ENCODE data around the gene TDRD12.
"Not testable (repeated sequence)": the region's sequence is repeated elsewhere in the genome, so short reads cannot be mapped to it uniquely, and the experiment has no call there.

The TDRD12 gene

DNA sequence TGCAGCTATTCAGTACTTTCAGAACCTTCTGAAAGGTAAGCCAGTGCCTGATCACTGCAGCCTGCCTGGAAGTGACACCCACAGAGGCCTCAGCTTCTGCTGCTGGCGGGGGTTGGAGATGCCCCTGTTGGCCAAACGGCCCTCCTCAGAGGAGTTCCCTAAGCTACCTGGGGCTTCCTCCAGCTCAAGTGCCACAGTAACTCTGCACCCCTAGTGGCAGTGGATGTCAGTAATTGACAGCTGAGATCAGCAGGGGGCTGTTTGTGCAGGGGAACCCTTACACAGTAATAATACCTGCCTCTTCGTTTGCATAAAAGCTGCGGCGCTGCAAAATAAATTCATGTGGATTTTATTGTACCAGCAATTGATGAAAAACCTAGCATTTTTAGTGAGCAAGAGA is 28.9 kb downstream of the TDRD12 start:
- H3K9ac ChIP-seq (ENCODE audit: low read length in 2 of 2), result no peak overlapping the region
- H3K27ac ChIP-seq (ENCODE audit: low read length), result no peak overlapping the region
- H3K27me3 ChIP-seq (ENCODE audit: control insufficient read depth in 1 of 2, insufficient read depth in 2 of 2, low read length in 2 of 2), result peaks cover 5 to 10% of the 10 kb centered on the region in 2 donors
- no peaks in the 10 kb centered on the region for H3K9me3 ChIP-seq (ENCODE audit: control insufficient read depth in 2 of 2, low read length in 2 of 2)
- H3K36me3 ChIP-seq (ENCODE audit: control insufficient read depth in 2 of 2, insufficient read depth in 2 of 2, low read length in 2 of 2), result no peaks in the 10 kb centered on the region
- no peak overlapping the region for H3K4me3 ChIP-seq (ENCODE audit: low read length in 2 of 2)
- no peaks in the 10 kb centered on the region for H3K4me1 ChIP-seq (ENCODE audit: control insufficient read depth, insufficient read depth, low read length)

DNA sequence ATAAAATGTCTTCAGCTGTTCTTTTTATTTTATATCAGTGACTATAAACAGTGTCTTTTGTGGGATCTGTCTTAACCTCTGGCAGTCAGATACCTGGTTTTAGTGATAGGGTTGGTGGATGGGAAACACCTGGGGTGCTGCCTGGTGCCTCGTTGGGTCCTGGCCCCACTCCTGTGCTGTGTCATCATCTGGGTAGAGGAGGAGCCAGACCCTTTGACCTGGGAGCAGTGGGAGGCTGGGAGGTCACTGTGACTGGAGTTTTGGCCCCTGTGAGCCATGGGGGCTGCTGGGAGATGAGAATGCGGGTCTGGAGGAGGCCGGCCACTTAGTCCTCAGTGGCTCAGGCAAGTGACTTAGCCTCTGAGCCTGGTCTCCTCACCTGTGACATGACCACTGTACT is 29.4 kb downstream of the TDRD12 start:
- no peaks in the 10 kb centered on the region for H3K9me3 ChIP-seq (ENCODE audit: control insufficient read depth in 2 of 2, low read length in 2 of 2)
- H3K4me1 ChIP-seq (ENCODE audit: control insufficient read depth, insufficient read depth, low read length), result no peaks in the 10 kb centered on the region
- no peak overlapping the region for H3K9ac ChIP-seq (ENCODE audit: low read length in 2 of 2)
- peaks cover 5 to 12% of the 10 kb centered on the region in 2 donors for H3K27me3 ChIP-seq (ENCODE audit: control insufficient read depth in 1 of 2, insufficient read depth in 2 of 2, low read length in 2 of 2)
- H3K4me3 ChIP-seq (ENCODE audit: low read length in 2 of 2), result no peak overlapping the region
- no peaks in the 10 kb centered on the region for H3K36me3 ChIP-seq (ENCODE audit: control insufficient read depth in 2 of 2, insufficient read depth in 2 of 2, low read length in 2 of 2)
- H3K27ac ChIP-seq (ENCODE audit: low read length), result no peak overlapping the region

- H3K27me3 ChIP-seq (ENCODE audit: control insufficient read depth in 1 of 2, insufficient read depth in 2 of 2, low read length in 2 of 2), result peaks cover 5 to 12% of the 10 kb centered on the region in 2 donors
- H3K27ac ChIP-seq (ENCODE audit: low read length), result no peak overlapping the region
- H3K9me3 ChIP-seq (ENCODE audit: control insufficient read depth in 2 of 2, low read length in 2 of 2), result no peaks in the 10 kb centered on the region
- H3K4me1 ChIP-seq (ENCODE audit: control insufficient read depth, insufficient read depth, low read length), result no peaks in the 10 kb centered on the region
- H3K36me3 ChIP-seq (ENCODE audit: control insufficient read depth in 2 of 2, insufficient read depth in 2 of 2, low read length in 2 of 2), result no peaks in the 10 kb centered on the region
- no peak overlapping the region for H3K9ac ChIP-seq (ENCODE audit: low read length in 2 of 2)
- no peak overlapping the region for H3K4me3 ChIP-seq (ENCODE audit: low read length in 2 of 2)
These were observed 29.8 kb downstream of the TDRD12 start for GRCh38 chr19:32749361-32749760.

GRCh38 chr19:32750441-32751055 is 31.0 kb downstream of the TDRD12 start:
- Histone ChIP-seq H3K9me3 (ENCODE audit: control insufficient read depth in 2 of 2, low read length in 2 of 2) (no peaks in the 10 kb centered on the region), H3K27ac (ENCODE audit: low read length) (no peak overlapping the region), H3K27me3 (ENCODE audit: control insufficient read depth in 1 of 2, insufficient read depth in 2 of 2, low read length in 2 of 2) (peaks cover 5 to 12% of the 10 kb centered on the region in 2 donors), H3K36me3 (ENCODE audit: control insufficient read depth in 2 of 2, insufficient read depth in 2 of 2, low read length in 2 of 2) (no peaks in the 10 kb centered on the region), H3K9ac (ENCODE audit: low read length in 2 of 2) (no peak overlapping the region), H3K4me1 (ENCODE audit: control insufficient read depth, insufficient read depth, low read length) (no peaks in the 10 kb centered on the region), H3K4me3 (ENCODE audit: low read length in 2 of 2) (no peak overlapping the region)

DNA sequence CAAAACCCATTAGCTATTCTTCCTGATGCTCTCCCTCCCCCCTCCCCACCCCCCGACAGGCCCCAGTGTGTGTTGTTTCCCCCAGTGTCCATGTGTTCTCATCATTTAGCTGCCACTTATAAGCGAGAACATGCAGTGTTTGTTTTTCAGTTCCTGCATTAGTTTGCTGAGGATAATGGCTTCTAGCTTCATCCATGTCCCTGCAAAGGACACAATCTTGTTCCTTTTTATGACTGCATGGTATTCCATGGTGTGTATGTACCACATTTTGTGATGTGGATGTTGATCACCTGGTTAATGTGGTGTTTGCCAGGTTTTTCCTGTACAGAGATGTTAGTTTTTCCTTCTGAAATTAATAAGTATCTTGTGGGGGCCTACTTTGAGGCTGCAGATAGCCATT is 31.5 kb downstream of the TDRD12 start:
- Histone ChIP-seq H3K36me3 (ENCODE audit: control insufficient read depth in 2 of 2, insufficient read depth in 2 of 2, low read length in 2 of 2) (no peaks in the 10 kb centered on the region), H3K27me3 (ENCODE audit: control insufficient read depth in 1 of 2, insufficient read depth in 2 of 2, low read length in 2 of 2) (peaks cover 5 to 12% of the 10 kb centered on the region in 2 donors), H3K9ac (ENCODE audit: low read length in 2 of 2) (no peak overlapping the region), H3K27ac (ENCODE audit: low read length) (no peak overlapping the region), H3K9me3 (ENCODE audit: control insufficient read depth in 2 of 2, low read length in 2 of 2) (no peaks in the 10 kb centered on the region), H3K4me3 (ENCODE audit: low read length in 2 of 2) (no peak overlapping the region), H3K4me1 (ENCODE audit: control insufficient read depth, insufficient read depth, low read length) (no peaks in the 10 kb centered on the region)

- Histone ChIP-seq H3K27ac (ENCODE audit: low read length) (no peak overlapping the region), H3K27me3 (ENCODE audit: control insufficient read depth in 1 of 2, insufficient read depth in 2 of 2, low read length in 2 of 2) (peaks cover 0 to 2% of the 10 kb centered on the region in 2 donors), H3K36me3 (ENCODE audit: control insufficient read depth in 2 of 2, insufficient read depth in 2 of 2, low read length in 2 of 2) (no peaks in the 10 kb centered on the region), H3K4me1 (ENCODE audit: control insufficient read depth, insufficient read depth, low read length) (no peaks in the 10 kb centered on the region), H3K4me3 (ENCODE audit: low read length in 2 of 2) (no peak overlapping the region), H3K9me3 (ENCODE audit: control insufficient read depth in 2 of 2, low read length in 2 of 2) (no peaks in the 10 kb centered on the region), H3K9ac (ENCODE audit: low read length in 2 of 2) (no peak overlapping the region)
These were observed 37.6 kb downstream of the TDRD12 start for GRCh38 chr19:32757189-32757588.

DNA sequence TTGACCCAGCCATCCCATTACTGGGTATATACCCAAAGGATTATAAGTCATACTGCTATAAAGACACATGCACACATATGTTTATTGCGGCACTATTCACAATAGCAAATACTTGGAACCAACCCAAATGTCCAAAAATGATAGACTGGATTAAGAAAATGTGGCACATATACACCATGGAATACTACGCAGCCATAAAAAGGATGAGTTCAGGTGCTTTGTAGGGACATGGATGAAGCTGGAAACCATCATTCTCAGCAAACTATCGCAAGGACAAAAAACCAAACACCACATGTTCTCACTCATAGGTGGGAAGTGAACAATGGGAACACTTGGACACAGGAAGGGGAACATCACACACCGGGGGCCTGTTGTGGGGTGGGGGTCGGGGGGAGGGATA is 45.8 kb downstream of the TDRD12 start:
- H3K4me1 ChIP-seq (ENCODE audit: control insufficient read depth, insufficient read depth, low read length); H3K9ac ChIP-seq (ENCODE audit: low read length in 2 of 2); H3K27ac ChIP-seq (ENCODE audit: low read length); H3K36me3 ChIP-seq (ENCODE audit: control insufficient read depth in 2 of 2, insufficient read depth in 2 of 2, low read length in 2 of 2); H3K4me3 ChIP-seq (ENCODE audit: low read length in 2 of 2); H3K27me3 ChIP-seq (ENCODE audit: control insufficient read depth in 1 of 2, insufficient read depth in 2 of 2, low read length in 2 of 2); H3K9me3 ChIP-seq (ENCODE audit: control insufficient read depth in 2 of 2, low read length in 2 of 2): not testable (repeated sequence)

- Histone ChIP-seq H3K4me1 (ENCODE audit: control insufficient read depth, insufficient read depth, low read length) (no peaks in the 10 kb centered on the region), H3K4me3 (ENCODE audit: low read length in 2 of 2) (no peak overlapping the region), H3K27ac (ENCODE audit: low read length) (no peak overlapping the region), H3K9ac (ENCODE audit: low read length in 2 of 2) (no peak overlapping the region), H3K9me3 (ENCODE audit: control insufficient read depth in 2 of 2, low read length in 2 of 2) (peaks cover 0 to 3% of the 10 kb centered on the region in 2 donors), H3K36me3 (ENCODE audit: control insufficient read depth in 2 of 2, insufficient read depth in 2 of 2, low read length in 2 of 2) (no peaks in the 10 kb centered on the region), H3K27me3 (ENCODE audit: control insufficient read depth in 1 of 2, insufficient read depth in 2 of 2, low read length in 2 of 2) (no peaks in the 10 kb centered on the region)
These were observed 48.5 kb downstream of the TDRD12 start for GRCh38 chr19:32767951-32768679.

DNA sequence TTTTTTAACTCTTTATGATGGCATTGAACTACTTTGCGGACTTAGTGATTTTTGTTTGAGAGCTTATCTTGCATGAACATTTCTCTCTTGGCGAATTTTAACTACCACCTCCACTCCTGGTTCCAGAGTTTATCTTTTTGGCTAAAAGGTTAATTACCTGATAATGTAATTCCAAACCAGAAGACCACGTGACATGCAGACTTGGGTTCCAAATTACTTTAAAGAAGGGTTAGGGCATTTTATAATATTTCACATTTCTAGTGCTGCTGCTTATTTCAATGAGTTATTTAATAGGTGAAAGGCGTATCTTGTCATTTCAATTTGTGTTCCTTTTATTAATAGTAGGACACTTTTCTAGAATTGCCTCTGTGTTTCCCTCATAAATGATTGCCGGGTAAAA is 52.0 kb downstream of the TDRD12 start:
- H3K9me3 ChIP-seq (ENCODE audit: control insufficient read depth in 2 of 2, low read length in 2 of 2), result peaks cover 0 to 3% of the 10 kb centered on the region in 2 donors

GRCh38 chr19:32773126-32773525 is 53.6 kb downstream of the TDRD12 start:
- Histone ChIP-seq H3K4me1 (ENCODE audit: control insufficient read depth, insufficient read depth, low read length) (no peaks in the 10 kb centered on the region), H3K27me3 (ENCODE audit: control insufficient read depth in 1 of 2, insufficient read depth in 2 of 2, low read length in 2 of 2) (no peaks in the 10 kb centered on the region), H3K36me3 (ENCODE audit: control insufficient read depth in 2 of 2, insufficient read depth in 2 of 2, low read length in 2 of 2) (no peaks in the 10 kb centered on the region), H3K27ac (ENCODE audit: low read length) (no peak overlapping the region), H3K9me3 (ENCODE audit: control insufficient read depth in 2 of 2, low read length in 2 of 2) (peaks cover 0 to 3% of the 10 kb centered on the region in 2 donors), H3K4me3 (ENCODE audit: low read length in 2 of 2) (no peak overlapping the region), H3K9ac (ENCODE audit: low read length in 2 of 2) (no peak overlapping the region)

More for the DNA sequence above, 52.0 kb downstream of the TDRD12 start:
- Histone ChIP-seq H3K9ac (ENCODE audit: low read length in 2 of 2) (no peak overlapping the region), H3K4me1 (ENCODE audit: control insufficient read depth, insufficient read depth, low read length) (no peaks in the 10 kb centered on the region), H3K27ac (ENCODE audit: low read length) (no peak overlapping the region), H3K36me3 (ENCODE audit: control insufficient read depth in 2 of 2, insufficient read depth in 2 of 2, low read length in 2 of 2) (no peaks in the 10 kb centered on the region), H3K4me3 (ENCODE audit: low read length in 2 of 2) (no peak overlapping the region), H3K27me3 (ENCODE audit: control insufficient read depth in 1 of 2, insufficient read depth in 2 of 2, low read length in 2 of 2) (no peaks in the 10 kb centered on the region)

GRCh38 chr19:32779082-32779481 is 59.5 kb downstream of the TDRD12 start:
- Histone ChIP-seq H3K9ac (ENCODE audit: low read length in 2 of 2) (no peak overlapping the region), H3K36me3 (ENCODE audit: control insufficient read depth in 2 of 2, insufficient read depth in 2 of 2, low read length in 2 of 2) (no peaks in the 10 kb centered on the region), H3K4me3 (ENCODE audit: low read length in 2 of 2) (no peak overlapping the region), H3K9me3 (ENCODE audit: control insufficient read depth in 2 of 2, low read length in 2 of 2) (peaks cover 5 to 7% of the 10 kb centered on the region in 2 donors), H3K27me3 (ENCODE audit: control insufficient read depth in 1 of 2, insufficient read depth in 2 of 2, low read length in 2 of 2) (no peaks in the 10 kb centered on the region), H3K4me1 (ENCODE audit: control insufficient read depth, insufficient read depth, low read length) (no peaks in the 10 kb centered on the region), H3K27ac (ENCODE audit: low read length) (no peak overlapping the region)
